Prostate gland (tissue), 2 donors: ENCODE results near the gene LRRTM3.

Source experiments
- CTCF ChIP-seq, 4 experiments: fragments of 200-600 bp in 2 of 4; fragments of 450-650 bp in 2 of 4; sonication (generic) in 2 of 4; IDR thresholded peaks; 1 replicate in 3 of 4; 2 replicates in 1 of 4; pipeline ENCODE4 v1.5.1; 2016 to 2019; ENCODE audit warnings: antibody characterized with exemption in 4 of 4, mild to moderate bottlenecking in 2 of 4, moderate library complexity in 2 of 4
- POLR2A ChIP-seq: fragments of 450-650 bp; IDR thresholded peaks from one replicate; pipeline ENCODE4 v1.6.1; 2016; ENCODE audit warnings: antibody characterized with exemption, mild to moderate bottlenecking

- TF ChIP-seq POLR2A (no peak), CTCF (IDR thresholded peaks at IDR 0.05) (no peak)
Measured at GRCh38 chr10:67140641-67141040, 214.8 kb downstream of the LRRTM3 start.
